ENCODE data around the gene GDI2.
"Not testable (repeated sequence)": the region's sequence is repeated elsewhere in the genome, so short reads cannot be mapped to it uniquely, and the experiment has no call there.

GDI2 gene

DNA sequence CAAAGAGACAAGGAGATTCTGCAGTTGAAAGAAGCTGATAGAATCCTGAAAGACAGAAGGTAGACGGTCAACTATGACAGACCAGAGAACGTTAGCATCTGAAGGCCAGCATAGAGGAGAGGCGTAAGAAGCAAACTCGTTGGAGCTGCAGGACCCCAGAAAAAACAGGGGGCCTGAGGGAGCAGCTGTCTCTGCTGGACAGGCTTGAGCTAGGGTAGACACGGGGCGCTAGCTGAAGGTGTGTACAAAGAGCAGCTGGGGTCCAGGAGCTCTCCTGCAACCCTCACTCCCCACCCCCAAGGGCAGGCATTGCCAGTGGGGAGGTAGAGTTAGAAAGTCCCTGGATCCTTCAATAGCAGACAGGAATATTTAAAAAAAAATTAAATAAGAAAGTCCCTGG lies 14.6 kb upstream of the GDI2 start:
- DNase-seq (ENCODE audit: low read depth in 2 of 2) = no peak

DNA sequence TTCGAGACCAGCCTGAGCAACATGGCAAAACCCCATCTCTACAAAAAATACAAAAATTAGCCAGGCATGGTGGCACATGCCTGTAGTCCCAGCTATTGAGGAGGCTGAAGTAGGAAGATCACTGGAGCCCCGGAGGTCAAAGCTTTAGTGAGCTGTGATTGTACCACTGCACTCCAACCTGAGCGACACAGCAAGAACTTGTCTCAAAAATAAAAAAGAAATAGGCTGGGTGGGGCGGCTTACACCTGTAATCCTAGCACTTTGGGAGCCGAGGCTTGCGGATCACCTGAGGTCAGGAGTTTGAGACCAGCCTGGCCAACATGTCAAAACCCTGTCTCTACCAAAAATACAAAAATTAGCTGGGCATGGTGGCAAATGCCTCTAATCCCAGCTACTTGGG lies 13.3 kb upstream of the GDI2 start:
- not testable (repeated sequence) for DNase-seq (ENCODE audit: low read depth in 2 of 2)

GRCh38 chr10:5818894-5819293 lies 5.7 kb upstream of the GDI2 start:
- DNase-seq (ENCODE audit: low read depth in 2 of 2) = no peak

DNA sequence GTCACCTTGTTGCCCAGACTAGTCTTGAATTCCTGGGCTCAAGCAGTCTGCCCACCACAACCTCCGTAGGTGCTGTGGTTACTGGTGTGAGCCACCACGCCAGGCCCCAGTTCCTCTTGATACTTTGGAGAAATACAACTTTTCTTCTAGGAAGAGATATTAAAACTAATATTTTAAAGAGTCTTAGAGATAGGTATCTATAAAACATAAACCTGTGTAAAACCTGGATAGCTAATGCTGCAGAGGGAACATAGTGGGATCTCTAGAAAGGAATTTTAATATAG lies 4.8 kb upstream of the GDI2 start:
- no peak for DNase-seq (ENCODE audit: low read depth in 2 of 2)

- DNase-seq (ENCODE audit: low read depth in 2 of 2) = no peak
These were observed 4.3 kb upstream of the GDI2 start for GRCh38 chr10:5817322-5818047.

DNA sequence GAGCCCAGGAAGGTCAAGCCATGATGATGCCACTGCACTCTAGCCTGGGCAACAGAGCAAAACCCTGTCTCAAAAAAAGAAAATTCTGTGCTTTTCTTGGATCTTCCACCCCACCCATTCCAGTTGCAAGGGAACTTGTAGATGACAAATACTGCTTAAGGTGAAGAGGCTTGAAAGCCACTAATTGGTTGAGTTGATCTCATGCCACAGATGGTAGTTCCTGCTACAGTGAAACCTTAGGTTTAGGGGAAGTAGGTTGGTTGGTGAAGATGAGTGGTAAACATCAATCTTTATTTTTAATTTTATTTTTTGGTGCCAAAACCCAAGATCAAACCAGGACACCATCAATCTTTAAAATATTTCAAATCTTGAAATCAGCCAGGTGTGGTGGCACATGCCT lies 2.9 kb upstream of the GDI2 start:
- DNase-seq (ENCODE audit: low read depth in 2 of 2) = no peak

- peak in 1 of 2 donors; percentile 5 for DNase-seq (ENCODE audit: low read depth in 2 of 2)
These were observed 1.2 kb upstream of the GDI2 start for GRCh38 chr10:5814110-5815107.

DNA sequence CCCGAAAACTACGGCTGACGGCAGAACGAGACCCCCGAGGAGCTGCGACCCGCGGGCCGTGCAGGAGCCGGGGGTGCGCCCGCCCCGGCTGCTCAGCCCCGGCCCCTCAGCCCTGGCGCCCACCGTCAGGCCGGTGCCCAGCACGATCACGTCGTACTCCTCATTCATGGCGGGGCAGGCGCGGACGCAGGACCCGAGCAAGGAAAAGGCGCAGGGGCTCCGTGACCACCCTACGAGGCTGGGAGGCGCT lies 218 bp downstream of the GDI2 start:
- DNase-seq (ENCODE audit: low read depth in 2 of 2) = no peak

- DNase-seq (ENCODE audit: low read depth in 2 of 2) = peak; percentile 14 to 17
These were observed 747 bp downstream of the GDI2 start for GRCh38 chr10:5812283-5813090.

GRCh38 chr10:5811387-5811821 lies 1.8 kb downstream of the GDI2 start:
- DNase-seq (ENCODE audit: low read depth in 2 of 2) = no peak

DNA sequence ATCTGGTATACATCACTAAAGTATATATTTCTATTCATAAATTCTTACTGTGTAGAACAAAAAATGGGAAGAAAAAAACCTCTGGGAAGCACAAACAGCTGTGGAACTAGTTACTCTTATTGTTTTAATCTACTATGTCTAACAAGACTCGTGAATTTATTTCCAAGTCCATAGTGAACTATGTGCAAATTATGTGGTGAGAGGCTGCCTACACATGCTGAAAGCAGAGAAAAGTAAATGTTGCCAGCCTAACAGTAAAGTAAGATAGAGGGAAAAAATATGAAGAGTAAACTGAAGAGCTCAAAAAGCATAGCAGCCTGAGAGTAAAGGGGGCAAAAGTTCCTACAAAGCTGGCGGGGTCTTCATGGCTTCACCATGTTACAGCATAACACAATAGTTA lies 3.0 kb downstream of the GDI2 start:
- DNase-seq (ENCODE audit: low read depth in 2 of 2) = no peak

DNA sequence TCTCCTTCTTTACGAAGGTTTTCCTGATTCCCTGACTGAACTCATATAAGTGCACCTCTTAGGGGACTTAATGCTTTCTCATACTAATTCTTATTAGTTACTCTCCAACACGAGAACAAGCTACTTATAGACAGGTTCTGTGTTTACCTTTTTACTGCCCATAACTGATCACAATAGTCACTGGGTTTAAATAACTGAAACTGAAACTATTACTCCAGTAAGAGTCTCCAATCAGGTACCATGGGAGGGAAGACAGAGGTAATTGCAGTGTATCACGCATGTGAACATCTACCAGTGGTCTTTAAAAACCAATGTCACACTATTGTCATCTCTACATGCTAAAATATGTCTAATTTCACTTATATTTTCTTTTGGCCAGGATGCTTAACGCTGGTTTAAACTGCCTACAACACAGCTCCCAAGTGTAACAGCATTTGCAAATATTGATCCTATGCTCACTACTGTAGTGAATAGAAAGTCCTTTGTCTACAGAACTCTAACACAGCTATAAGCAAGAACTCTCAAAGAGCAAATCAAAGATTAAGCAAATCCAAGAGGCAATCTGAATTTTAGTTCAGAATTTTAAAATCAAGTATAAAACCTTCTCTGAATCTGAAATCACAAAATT lies 3.6 kb downstream of the GDI2 start:
- no peak for DNase-seq (ENCODE audit: low read depth in 2 of 2)

GRCh38 chr10:5808783-5809392 lies 4.3 kb downstream of the GDI2 start:
- not testable (repeated sequence) for DNase-seq (ENCODE audit: low read depth in 2 of 2)

DNA sequence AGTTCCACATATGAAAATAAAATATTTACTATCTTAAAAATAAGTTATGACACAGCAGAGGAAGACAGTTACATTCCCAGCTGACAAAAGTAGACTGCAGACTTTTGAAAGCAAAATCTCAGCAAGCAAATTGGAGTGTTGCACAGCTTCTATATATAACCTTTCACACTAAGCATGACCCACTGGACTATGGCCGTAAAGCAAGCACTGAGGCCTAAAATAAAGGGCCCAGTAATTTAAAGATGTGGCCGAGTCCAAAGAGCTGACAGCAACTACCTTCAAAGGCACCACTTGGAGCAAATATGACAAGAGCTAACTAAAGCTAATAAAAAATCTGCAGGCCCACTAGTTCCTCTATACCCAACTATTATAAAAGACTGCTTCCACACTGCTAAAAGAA lies 6.5 kb downstream of the GDI2 start:
- no peak for DNase-seq (ENCODE audit: low read depth in 2 of 2)

DNA sequence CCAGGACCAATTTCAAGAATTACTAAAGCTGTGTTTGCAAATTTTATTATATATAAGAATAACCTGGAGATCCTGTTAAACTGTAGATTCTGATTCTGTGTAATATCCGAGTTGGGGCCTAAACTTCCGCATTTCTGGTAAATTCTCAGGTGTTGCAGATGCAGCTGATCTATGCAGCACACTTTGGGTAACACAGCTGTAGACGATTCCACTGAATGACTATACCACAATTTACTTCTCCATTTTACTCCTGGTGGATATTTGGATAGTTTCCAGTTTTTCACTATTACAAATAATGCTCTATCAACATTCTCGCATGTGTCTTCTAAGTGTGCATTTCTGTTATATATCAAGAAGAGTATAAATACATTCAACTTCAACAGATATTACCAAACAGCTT lies 7.5 kb downstream of the GDI2 start:
- no peak for DNase-seq (ENCODE audit: low read depth in 2 of 2)

DNA sequence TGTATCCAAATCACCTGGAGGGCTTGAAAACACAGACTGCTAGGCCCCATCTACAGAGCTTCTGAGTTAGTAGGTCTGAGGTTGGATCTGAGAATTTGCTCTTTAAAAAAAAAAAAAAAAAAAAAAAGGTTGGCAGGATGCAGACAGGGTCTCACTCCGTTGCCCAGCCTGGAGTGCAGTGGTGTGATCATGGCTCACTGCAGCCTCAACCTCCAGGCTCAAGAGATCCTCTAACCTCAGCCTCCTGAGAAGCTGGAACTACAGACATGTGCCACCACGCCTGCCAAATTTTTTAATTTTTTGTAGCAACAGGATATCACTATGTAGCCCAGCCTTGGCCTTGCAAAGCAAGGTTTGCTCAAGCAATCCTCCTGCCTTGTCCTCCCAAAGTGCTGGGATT lies 8.0 kb downstream of the GDI2 start:
- DNase-seq (ENCODE audit: low read depth in 2 of 2) = no peak

- no peak for DNase-seq (ENCODE audit: low read depth in 2 of 2)
These were observed 8.8 kb downstream of the GDI2 start for GRCh38 chr10:5804386-5804785.

DNA sequence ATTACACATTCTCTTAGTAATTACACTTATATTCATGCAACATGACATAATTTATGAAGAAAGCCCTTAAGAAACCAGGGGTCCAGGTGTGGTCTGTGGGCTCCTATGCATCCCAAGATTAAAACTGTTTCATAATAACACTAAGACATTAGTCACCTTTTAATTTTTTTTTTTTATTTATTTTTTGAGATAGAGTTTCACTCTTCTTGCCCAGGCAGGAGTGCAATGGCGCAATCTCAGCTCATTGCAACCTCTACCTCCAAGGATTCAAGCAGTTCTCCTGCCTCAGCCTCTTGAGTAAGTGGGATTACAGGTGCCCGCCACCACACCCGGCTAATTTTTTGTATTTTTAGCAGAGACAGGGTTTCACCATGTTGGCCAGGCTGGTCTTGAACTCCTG lies 12.5 kb downstream of the GDI2 start:
- no peak for DNase-seq (ENCODE audit: low read depth in 2 of 2)

- no peak for DNase-seq (ENCODE audit: low read depth in 2 of 2)
These were observed 19.0 kb downstream of the GDI2 start for GRCh38 chr10:5794236-5794635.

DNA sequence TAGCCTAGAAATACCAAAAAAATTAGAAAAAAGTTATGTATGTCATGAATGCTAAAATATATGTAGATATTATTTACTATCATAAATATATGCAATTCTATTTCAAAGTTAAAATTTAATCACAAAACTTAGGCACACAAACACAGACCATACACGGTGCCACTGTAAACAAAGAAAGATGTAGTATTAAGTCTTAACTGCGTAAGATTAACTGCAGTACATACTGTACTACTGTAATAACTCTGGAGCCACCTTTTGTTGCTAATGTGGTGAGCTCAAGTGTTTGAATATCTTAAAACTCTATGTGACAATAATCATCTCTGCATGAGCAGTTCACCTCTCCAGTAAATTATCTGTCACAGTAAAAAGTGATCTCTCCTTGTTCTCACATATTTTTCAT lies 23.6 kb downstream of the GDI2 start:
- no peak for DNase-seq (ENCODE audit: low read depth in 2 of 2)

DNA sequence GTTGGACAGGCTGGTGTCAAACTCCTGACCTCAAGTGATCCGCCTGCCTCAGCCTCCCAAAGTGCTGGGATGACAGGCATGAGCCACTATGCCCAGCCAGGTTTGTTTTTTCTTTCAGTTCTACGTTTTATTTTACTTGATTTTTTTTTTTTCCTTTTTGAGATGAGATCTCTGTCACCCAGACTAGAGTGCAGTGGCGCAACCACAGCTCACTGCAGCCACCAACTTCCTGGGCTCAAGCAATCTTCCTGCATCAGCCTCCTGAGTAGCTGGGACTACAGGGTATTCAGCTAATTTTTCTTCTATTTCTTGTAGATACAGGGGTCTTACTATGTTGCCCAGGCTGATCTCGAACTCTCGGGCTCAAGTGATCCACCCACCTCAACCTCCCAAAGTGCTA lies 24.3 kb downstream of the GDI2 start:
- no peak for DNase-seq (ENCODE audit: low read depth in 2 of 2)

DNA sequence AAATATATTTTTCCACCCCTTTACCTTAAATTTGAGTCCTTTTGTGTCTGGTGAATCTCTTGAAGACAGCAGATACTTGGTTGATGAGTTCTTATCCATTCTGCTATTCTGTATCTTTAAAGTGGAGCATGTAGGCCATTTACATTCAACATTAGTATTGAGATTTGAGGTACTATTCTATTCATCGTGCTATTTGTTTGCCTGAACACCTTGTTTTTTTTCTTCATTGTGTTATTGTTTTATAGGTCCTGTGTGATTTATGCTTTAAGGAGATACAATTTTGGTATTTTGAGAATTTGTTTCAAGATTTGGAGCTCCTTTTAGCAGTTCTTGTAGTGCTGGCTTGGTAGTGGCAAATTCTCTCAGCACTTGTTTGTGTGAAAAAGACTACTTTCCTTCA lies 29.9 kb downstream of the GDI2 start:
- no peak for DNase-seq (ENCODE audit: low read depth in 2 of 2)

Data from activated CD8-positive, alpha-beta memory T cell treated with anti-CD3 and anti-CD28 coated beads for 4 hours (primary cell).